ENCODE measurements around the gene SPC25.

DNA sequence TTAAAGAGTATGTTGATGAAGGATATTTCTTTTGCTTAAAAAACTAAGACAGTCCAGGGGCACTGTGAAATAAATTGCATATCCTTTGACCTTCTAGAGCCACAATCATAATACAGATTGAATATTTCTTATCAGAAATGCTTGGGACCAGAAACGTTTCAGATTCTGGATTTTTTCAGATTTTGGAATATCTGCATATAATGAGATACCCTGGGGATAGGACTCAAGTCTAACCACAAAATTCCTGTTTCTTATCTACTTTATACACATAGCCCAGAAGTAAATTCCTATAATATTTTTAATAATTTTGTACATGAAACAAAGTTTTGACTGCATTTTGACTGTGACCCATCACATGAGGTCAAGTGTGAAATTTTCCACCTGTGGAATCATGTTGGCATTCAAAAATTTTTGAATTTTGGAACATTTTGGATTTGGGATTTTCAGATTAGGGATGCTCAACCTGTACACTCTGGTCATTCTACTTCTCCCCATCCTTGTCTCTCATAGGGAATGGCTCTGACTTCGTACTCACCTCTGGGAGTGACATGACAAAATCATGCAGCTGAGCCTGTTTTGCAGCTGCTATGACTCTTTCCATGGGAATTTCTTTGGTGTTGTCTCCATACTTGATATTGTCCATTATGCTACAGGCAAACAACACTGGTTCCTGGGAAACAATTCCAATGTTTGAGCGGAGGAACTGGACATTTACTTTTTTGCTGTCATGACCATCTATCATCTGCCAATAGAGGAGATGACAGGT lies 36.6 kb upstream of the SPC25 start:
- TF ChIP-seq, protein P1, sequence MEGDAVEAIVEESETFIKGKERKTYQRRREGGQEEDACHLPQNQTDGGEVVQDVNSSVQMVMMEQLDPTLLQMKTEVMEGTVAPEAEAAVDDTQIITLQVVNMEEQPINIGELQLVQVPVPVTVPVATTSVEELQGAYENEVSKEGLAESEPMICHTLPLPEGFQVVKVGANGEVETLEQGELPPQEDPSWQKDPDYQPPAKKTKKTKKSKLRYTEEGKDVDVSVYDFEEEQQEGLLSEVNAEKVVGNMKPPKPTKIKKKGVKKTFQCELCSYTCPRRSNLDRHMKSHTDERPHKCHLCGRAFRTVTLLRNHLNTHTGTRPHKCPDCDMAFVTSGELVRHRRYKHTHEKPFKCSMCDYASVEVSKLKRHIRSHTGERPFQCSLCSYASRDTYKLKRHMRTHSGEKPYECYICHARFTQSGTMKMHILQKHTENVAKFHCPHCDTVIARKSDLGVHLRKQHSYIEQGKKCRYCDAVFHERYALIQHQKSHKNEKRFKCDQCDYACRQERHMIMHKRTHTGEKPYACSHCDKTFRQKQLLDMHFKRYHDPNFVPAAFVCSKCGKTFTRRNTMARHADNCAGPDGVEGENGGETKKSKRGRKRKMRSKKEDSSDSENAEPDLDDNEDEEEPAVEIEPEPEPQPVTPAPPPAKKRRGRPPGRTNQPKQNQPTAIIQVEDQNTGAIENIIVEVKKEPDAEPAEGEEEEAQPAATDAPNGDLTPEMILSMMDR (IDR thresholded peaks at IDR 0.05): no peak
- TF ChIP-seq POLR2A (IDR thresholded peaks at IDR 0.05): no peak

All from Peyer's patch (tissue), 4 donors.